ENCODE results near the gene FOXP4.

GRCh38 chr6:41601248-41601549, 55.0 kb downstream of the FOXP4 start:
- TF ChIP-seq CTCF (IDR thresholded peaks at IDR 0.05) (no peak), POLR2A (IDR thresholded peaks at IDR 0.05) (no peak)

All from thyroid gland (tissue), 4 donors.